ENCODE data around the gene DGKB. TPM values are rescaled to one million over a fixed set of nuclear protein-coding genes. Genes with fewer than 3 reads are reported as not detected.

Gene DGKB
- total RNA-seq, 6 experiments from 2014 or later = 0.11 to 0.16 (median 0.13) TPM; not detected in 2

DNA sequence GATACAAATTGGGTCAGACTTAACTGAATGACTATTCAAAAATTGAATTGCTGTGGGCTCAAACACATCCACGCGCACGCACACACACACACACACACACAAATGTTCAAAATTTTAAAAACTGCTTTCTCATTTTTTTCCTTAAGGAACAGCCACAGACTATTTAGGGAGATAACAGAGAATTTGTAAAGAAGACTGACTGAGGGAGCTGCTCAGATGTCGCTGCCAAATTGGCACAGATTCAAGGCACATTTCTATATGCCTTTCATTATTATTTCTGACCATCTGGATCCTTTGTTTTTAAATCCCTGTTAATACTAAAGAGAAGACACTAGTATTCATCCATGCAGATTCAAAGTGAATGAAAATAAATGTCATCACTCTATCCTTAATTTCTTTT lies 154.8 kb downstream of the DGKB start:
- Histone ChIP-seq H3K4me3 (no peak overlapping the region), H3K27me3 (no peaks in the 10 kb centered on the region), H3K9me3 (no peaks in the 10 kb centered on the region), H3K4me1 (no peaks in the 10 kb centered on the region), H3K36me3 (no peaks in the 10 kb centered on the region), H3K27ac (no peak overlapping the region)
- TF ChIP-seq POLR2A (IDR thresholded peaks at IDR 0.05) = no peak
- TF ChIP-seq, protein P1, sequence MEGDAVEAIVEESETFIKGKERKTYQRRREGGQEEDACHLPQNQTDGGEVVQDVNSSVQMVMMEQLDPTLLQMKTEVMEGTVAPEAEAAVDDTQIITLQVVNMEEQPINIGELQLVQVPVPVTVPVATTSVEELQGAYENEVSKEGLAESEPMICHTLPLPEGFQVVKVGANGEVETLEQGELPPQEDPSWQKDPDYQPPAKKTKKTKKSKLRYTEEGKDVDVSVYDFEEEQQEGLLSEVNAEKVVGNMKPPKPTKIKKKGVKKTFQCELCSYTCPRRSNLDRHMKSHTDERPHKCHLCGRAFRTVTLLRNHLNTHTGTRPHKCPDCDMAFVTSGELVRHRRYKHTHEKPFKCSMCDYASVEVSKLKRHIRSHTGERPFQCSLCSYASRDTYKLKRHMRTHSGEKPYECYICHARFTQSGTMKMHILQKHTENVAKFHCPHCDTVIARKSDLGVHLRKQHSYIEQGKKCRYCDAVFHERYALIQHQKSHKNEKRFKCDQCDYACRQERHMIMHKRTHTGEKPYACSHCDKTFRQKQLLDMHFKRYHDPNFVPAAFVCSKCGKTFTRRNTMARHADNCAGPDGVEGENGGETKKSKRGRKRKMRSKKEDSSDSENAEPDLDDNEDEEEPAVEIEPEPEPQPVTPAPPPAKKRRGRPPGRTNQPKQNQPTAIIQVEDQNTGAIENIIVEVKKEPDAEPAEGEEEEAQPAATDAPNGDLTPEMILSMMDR (IDR thresholded peaks at IDR 0.05) = no peak
- ATAC-seq = no peak
- intact Hi-C loops (cut with DNase I) = no loop called here
- WGBS (ENCODE audit: insufficient coverage, low coverage, low lambda C conversion rate, missing lambda C conversion rate) = 63% methylated on average over 4 of the region's 4 CpGs
- no peak for DNase-seq

- Histone ChIP-seq H3K36me3 (no peaks in the 10 kb centered on the region), H3K4me1 (no peaks in the 10 kb centered on the region), H3K9me3 (no peaks in the 10 kb centered on the region), H3K27me3 (no peaks in the 10 kb centered on the region), H3K27ac (no peak overlapping the region), H3K4me3 (no peak overlapping the region)
- WGBS (ENCODE audit: insufficient coverage, low coverage, low lambda C conversion rate, missing lambda C conversion rate) = 88% methylated on average over 4 of the region's 4 CpGs
- TF ChIP-seq, protein P1 (IDR thresholded peaks at IDR 0.05) = no peak
- no peak for TF ChIP-seq POLR2A (IDR thresholded peaks at IDR 0.05)
- intact Hi-C loops (cut with DNase I) = no loop called here
- DNase-seq = no peak
- no peak for ATAC-seq
These were observed 157.5 kb downstream of the DGKB start for GRCh38 chr7:14745076-14745475.

DNA sequence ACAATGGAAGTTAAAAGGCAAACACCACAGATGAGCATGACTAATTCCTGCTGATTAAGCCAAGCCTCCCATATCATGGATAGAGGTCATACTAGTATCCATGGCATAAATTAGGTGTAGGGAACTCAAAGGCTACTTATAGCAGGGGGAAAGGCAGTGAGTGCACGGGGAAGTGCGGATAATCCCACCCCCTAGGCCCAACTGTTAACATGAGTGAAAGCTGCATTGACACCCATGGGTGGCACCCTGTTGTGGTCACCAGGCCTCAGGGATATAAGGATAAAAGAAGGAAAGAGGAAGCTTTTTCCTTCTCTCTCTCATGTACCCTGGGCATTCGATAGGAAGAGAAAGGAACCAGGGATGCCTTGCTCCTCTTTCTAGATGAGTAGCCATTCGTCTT lies 161.9 kb downstream of the DGKB start:
- 78% methylated on average over 4 of the region's 4 CpGs for WGBS (ENCODE audit: insufficient coverage, low coverage, low lambda C conversion rate, missing lambda C conversion rate)
- Histone ChIP-seq H3K4me1 (no peaks in the 10 kb centered on the region), H3K9me3 (no peaks in the 10 kb centered on the region), H3K36me3 (no peaks in the 10 kb centered on the region), H3K4me3 (no peak overlapping the region), H3K27me3 (no peaks in the 10 kb centered on the region), H3K27ac (no peak overlapping the region)
- TF ChIP-seq POLR2A (IDR thresholded peaks at IDR 0.05) = no peak
- TF ChIP-seq, protein P1 (IDR thresholded peaks at IDR 0.05) = no peak
- DNase-seq (no peak), ATAC-seq (no peak)
- intact Hi-C loops (cut with DNase I) = no loop called here

- 88% methylated on average over 3 of the region's 12 CpGs for WGBS (ENCODE audit: insufficient coverage, low coverage, low lambda C conversion rate, missing lambda C conversion rate)
- intact Hi-C loops (cut with DNase I) = no loop called here
- no peak for ATAC-seq
- Histone ChIP-seq H3K27me3 (no peaks in the 10 kb centered on the region), H3K36me3 (no peaks in the 10 kb centered on the region), H3K4me3 (no peak overlapping the region), H3K9me3 (no peaks in the 10 kb centered on the region), H3K4me1 (no peaks in the 10 kb centered on the region), H3K27ac (no peak overlapping the region)
- TF ChIP-seq, protein P1 (IDR thresholded peaks at IDR 0.05) = no peak
- TF ChIP-seq POLR2A (IDR thresholded peaks at IDR 0.05) = no peak
- DNase-seq = no peak
These were observed 162.7 kb downstream of the DGKB start for GRCh38 chr7:14739841-14740185.
